Sigmoid colon (tissue), 7 donors: ENCODE results near the gene FBXW8. TPM values are rescaled to one million over a fixed set of nuclear protein-coding genes. Genes with fewer than 3 reads are reported as not detected.

Source experiments
- DNase-seq: peaks from one replicate; pipeline ENCODE4 v3.0.0-alpha.2; 2019
- H3K27ac ChIP-seq, 4 donors: fragments of 200-600 bp; sonication (generic); one replicate each; pipeline ENCODE4 v1.5.1; 2016 to 2019; ENCODE audit warnings: mild to moderate bottlenecking in 1 of 4
- H3K27me3 ChIP-seq, 3 donors: fragments of 200-600 bp; sonication (generic); one replicate each; pipeline ENCODE4 v1.5.1; 2019; ENCODE audit warnings: mild to moderate bottlenecking in 1 of 3
- H3K36me3 ChIP-seq, 4 donors: fragments of 200-600 bp; sonication (generic); one replicate each; pipeline ENCODE4 v1.5.1; 2016 to 2019
- H3K4me1 ChIP-seq, 4 donors: fragments of 200-600 bp; sonication (generic); one replicate each; pipeline ENCODE4 v1.5.1; 2017 to 2019
- H3K4me3 ChIP-seq, 4 donors: fragments of 200-600 bp; sonication (generic); one replicate each; pipeline ENCODE4 v1.5.1; 2017 to 2019; ENCODE audit warnings: mild to moderate bottlenecking in 2 of 4, moderate library complexity in 1 of 4
- H3K9me3 ChIP-seq, 4 donors: fragments of 200-600 bp in 3 of 4; sonication (generic) in 3 of 4; one replicate each; pipeline versions ENCODE4 v1.5.1 to v1.6.1; 2013 to 2019
- CTCF ChIP-seq, 4 experiments: fragments of 450-650 bp in 3 of 4; fragments of 200-600 bp in 1 of 4; IDR thresholded peaks; one replicate each; pipeline ENCODE4 v1.5.1; 2016 to 2019; ENCODE audit warnings: antibody characterized with exemption in 4 of 4, mild to moderate bottlenecking in 3 of 4, moderate library complexity in 2 of 4
- EP300 ChIP-seq, 4 donors: sonication (generic); formaldehyde crosslinking; IDR thresholded peaks; one replicate each; pipeline ENCODE4 v1.6.1; 2017; ENCODE audit warnings: antibody characterized with exemption in 4 of 4
- POLR2A ChIP-seq, 2 donors: fragments of 450-650 bp; IDR thresholded peaks; one replicate each; pipeline ENCODE4 v1.6.1; 2016; ENCODE audit warnings: antibody characterized with exemption in 2 of 2, mild to moderate bottlenecking in 2 of 2, moderate library complexity in 2 of 2
- POLR2AphosphoS5 ChIP-seq, 4 donors: sonication (generic); formaldehyde crosslinking; IDR thresholded peaks; one replicate each; pipeline ENCODE4 v1.6.1; 2017; ENCODE audit warnings: antibody characterized with exemption in 4 of 4
- WGBS, 2 donors: extraction: QIAGEN DNeasy Blood & Tissue Kit; methylation state at CpG; one replicate each; pipeline ENCODE4 v1.1.7; 2013; 5-methylcytosine and 5-hydroxymethylcytosine counted together
- intact Hi-C: fragments of 100-400 bp; cut with DNase I; formaldehyde crosslinking; loops from one replicate; pipeline ENCODE4 v1.15.1; 2023
- polyA plus RNA-seq, 3 donors: library from polyadenylated mRNA; stranded (reverse); fragments of 200-250 nt; gene quantifications; one replicate each; pipeline ENCODE4 v1.2.3, GENCODE V29; 2013
- total RNA-seq, 4 donors: library from RNA; depleted of rRNA; stranded (reverse); fragments of >200 nt; gene quantifications; one replicate each; pipeline ENCODE4 v1.1.0, GENCODE V29; 2016
- donor health status: healthy with polysubstance abuse.
- donor health status: Bipolar disorder and iron deficiency.
- donor health status: healthy.

FBXW8 gene
- total and polyA plus RNA-seq, 7 donors = 2.3 to 19.1 (median 7.7) TPM

- intact Hi-C loops = no loop called here
- Histone ChIP-seq H3K9me3 (no peaks in the 10 kb centered on the region), H3K4me3 (no peak overlapping the region), H3K36me3 (no peaks in the 10 kb centered on the region), H3K27me3 (no peaks in the 10 kb centered on the region), H3K27ac (no peak overlapping the region), H3K4me1 (peaks cover 0 to 9% (median 7%) of the 10 kb centered on the region in 4 donors)
- TF ChIP-seq EP300 (IDR thresholded peaks at IDR 0.05) (no peak), CTCF (IDR thresholded peaks at IDR 0.05) (no peak), POLR2A (IDR thresholded peaks at IDR 0.05) (no peak), POLR2AphosphoS5 (IDR thresholded peaks at IDR 0.05) (no peak)
- 92 to 96% methylated on average over 20 of the region's 20 CpGs for WGBS, 2 donors
- DNase-seq = no peak
Observed at GRCh38 chr12:117046861-117047530, 136.2 kb downstream of the FBXW8 start.

- no peak for DNase-seq
- H3K4me3 ChIP-seq = no peak overlapping the region
- WGBS, 2 donors = 38 to 65% methylated on average over 18 of the region's 18 CpGs
- no peaks in the 10 kb centered on the region for H3K27me3 ChIP-seq
- H3K36me3 ChIP-seq = no peaks in the 10 kb centered on the region
- no peak for TF ChIP-seq EP300 (IDR thresholded peaks at IDR 0.05)
- TF ChIP-seq POLR2A (IDR thresholded peaks at IDR 0.05) = no peak
- TF ChIP-seq CTCF (IDR thresholded peaks at IDR 0.05) = no peak
- TF ChIP-seq POLR2AphosphoS5 (IDR thresholded peaks at IDR 0.05) = peak in 1 of 4 donors; percentile 29
- intact Hi-C loops = no loop called here
- peaks cover 0 to 9% (median 7%) of the 10 kb centered on the region in 4 donors for H3K4me1 ChIP-seq
- no peak overlapping the region for H3K27ac ChIP-seq
- no peaks in the 10 kb centered on the region for H3K9me3 ChIP-seq
Observed at GRCh38 chr12:117047810-117048584, 137.2 kb downstream of the FBXW8 start.

DNA sequence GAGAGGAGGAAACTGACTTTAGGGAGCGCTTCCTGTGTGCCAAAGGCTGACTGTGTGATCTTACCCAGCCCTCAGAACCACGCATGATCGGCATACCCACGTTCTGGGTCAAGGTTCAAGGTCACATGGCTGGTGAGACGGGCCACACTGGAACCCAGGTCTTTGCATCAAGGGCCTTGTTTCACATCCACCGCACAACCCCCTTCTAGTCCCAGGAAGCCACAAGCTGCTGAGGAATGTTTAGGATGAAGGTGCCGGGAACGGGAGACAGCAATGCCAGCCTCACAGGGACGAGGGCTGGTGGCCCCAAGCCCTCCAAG, 137.8 kb downstream of the FBXW8 start:
- TF ChIP-seq EP300 (IDR thresholded peaks at IDR 0.05) (no peak), POLR2AphosphoS5 (IDR thresholded peaks at IDR 0.05) (no peak), POLR2A (IDR thresholded peaks at IDR 0.05) (no peak), CTCF (IDR thresholded peaks at IDR 0.05) (no peak)
- WGBS, 2 donors = 55 to 67% methylated on average over 9 of the region's 9 CpGs
- Histone ChIP-seq H3K27ac (no peak overlapping the region), H3K9me3 (no peaks in the 10 kb centered on the region), H3K4me3 (no peak overlapping the region), H3K36me3 (no peaks in the 10 kb centered on the region), H3K4me1 (peaks cover 0 to 9% (median 7%) of the 10 kb centered on the region in 4 donors), H3K27me3 (no peaks in the 10 kb centered on the region)
- no peak for DNase-seq
- intact Hi-C loops = no loop called here

DNA sequence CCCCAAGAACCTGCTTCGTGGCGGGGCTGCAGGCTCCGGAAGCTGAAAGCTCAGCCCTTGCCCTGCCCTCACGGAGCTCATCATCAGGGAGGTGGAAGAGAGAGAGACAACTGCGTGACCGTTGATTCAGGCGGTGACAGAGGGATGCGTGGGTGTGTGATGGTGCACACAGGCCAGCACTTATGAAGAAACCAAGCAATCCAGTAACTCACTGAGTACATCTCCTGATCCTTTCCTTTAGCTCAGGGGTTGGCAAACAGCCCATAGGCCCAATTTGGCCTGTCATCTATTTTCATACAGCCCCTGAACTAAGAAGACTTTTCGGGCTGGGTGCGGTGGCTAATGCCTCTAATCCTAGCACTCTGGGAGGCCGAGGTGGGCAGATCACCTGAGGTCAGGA, 138.5 kb downstream of the FBXW8 start:
- H3K4me3 ChIP-seq = no peak overlapping the region
- H3K36me3 ChIP-seq = no peaks in the 10 kb centered on the region
- peaks cover 0 to 9% (median 7%) of the 10 kb centered on the region in 4 donors for H3K4me1 ChIP-seq
- TF ChIP-seq CTCF (IDR thresholded peaks at IDR 0.05) (no peak), POLR2AphosphoS5 (IDR thresholded peaks at IDR 0.05) (no peak), POLR2A (IDR thresholded peaks at IDR 0.05) (no peak), EP300 (IDR thresholded peaks at IDR 0.05) (no peak)
- no peaks in the 10 kb centered on the region for H3K9me3 ChIP-seq
- H3K27me3 ChIP-seq = no peaks in the 10 kb centered on the region
- intact Hi-C loops = no loop called here
- DNase-seq = no peak
- H3K27ac ChIP-seq = no peak overlapping the region
- 89 to 94% methylated on average over 11 of the region's 11 CpGs for WGBS, 2 donors
